ENCODE data around the gene AGPAT2. TPM values are rescaled to one million over a fixed set of nuclear protein-coding genes. Genes with fewer than 3 reads are reported as not detected.

AGPAT2 gene
- total RNA-seq, 1 experiment from 2014 or later = 77.9 TPM

DNA sequence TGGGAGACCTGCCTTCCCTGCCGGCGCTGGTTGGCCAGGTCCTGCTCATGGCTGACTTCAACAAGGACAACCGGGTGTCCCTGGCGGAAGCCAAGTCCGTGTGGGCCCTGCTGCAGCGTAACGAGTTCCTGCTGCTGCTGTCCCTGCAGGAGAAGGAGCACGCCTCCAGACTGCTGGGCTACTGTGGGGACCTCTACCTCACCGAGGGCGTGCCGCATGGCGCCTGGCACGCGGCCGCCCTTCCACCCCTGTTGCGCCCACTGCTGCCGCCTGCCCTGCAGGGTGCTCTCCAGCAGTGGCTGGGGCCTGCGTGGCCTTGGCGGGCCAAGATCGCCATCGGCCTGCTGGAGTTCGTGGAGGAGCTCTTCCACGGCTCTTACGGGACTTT, 35.7 kb upstream of the AGPAT2 start:
- DNase-seq (ENCODE audit: low read depth, low spot score) (no peak), ATAC-seq (peak; percentile 56)
- H3K4me1 ChIP-seq (ENCODE audit: control insufficient read depth, insufficient read depth, low read length) = peaks cover 38% of the 10 kb centered on the region
- ChIA-PET CTCF (no interaction called here), POLR2A (no interaction called here)
- no TSS peak for BruUV-seq (replicated peaks)
- TF ChIP-seq, protein P1, sequence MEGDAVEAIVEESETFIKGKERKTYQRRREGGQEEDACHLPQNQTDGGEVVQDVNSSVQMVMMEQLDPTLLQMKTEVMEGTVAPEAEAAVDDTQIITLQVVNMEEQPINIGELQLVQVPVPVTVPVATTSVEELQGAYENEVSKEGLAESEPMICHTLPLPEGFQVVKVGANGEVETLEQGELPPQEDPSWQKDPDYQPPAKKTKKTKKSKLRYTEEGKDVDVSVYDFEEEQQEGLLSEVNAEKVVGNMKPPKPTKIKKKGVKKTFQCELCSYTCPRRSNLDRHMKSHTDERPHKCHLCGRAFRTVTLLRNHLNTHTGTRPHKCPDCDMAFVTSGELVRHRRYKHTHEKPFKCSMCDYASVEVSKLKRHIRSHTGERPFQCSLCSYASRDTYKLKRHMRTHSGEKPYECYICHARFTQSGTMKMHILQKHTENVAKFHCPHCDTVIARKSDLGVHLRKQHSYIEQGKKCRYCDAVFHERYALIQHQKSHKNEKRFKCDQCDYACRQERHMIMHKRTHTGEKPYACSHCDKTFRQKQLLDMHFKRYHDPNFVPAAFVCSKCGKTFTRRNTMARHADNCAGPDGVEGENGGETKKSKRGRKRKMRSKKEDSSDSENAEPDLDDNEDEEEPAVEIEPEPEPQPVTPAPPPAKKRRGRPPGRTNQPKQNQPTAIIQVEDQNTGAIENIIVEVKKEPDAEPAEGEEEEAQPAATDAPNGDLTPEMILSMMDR (IDR thresholded peaks at IDR 0.05) = no peak
- TF ChIP-seq, protein P2, sequence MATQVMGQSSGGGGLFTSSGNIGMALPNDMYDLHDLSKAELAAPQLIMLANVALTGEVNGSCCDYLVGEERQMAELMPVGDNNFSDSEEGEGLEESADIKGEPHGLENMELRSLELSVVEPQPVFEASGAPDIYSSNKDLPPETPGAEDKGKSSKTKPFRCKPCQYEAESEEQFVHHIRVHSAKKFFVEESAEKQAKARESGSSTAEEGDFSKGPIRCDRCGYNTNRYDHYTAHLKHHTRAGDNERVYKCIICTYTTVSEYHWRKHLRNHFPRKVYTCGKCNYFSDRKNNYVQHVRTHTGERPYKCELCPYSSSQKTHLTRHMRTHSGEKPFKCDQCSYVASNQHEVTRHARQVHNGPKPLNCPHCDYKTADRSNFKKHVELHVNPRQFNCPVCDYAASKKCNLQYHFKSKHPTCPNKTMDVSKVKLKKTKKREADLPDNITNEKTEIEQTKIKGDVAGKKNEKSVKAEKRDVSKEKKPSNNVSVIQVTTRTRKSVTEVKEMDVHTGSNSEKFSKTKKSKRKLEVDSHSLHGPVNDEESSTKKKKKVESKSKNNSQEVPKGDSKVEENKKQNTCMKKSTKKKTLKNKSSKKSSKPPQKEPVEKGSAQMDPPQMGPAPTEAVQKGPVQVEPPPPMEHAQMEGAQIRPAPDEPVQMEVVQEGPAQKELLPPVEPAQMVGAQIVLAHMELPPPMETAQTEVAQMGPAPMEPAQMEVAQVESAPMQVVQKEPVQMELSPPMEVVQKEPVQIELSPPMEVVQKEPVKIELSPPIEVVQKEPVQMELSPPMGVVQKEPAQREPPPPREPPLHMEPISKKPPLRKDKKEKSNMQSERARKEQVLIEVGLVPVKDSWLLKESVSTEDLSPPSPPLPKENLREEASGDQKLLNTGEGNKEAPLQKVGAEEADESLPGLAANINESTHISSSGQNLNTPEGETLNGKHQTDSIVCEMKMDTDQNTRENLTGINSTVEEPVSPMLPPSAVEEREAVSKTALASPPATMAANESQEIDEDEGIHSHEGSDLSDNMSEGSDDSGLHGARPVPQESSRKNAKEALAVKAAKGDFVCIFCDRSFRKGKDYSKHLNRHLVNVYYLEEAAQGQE (IDR thresholded peaks at IDR 0.05; ENCODE audit: insufficient read depth in 1 of 2, low read depth in 2 of 2, low read length in 1 of 2) = 0 out of 4 replicates have a peak, but pooled peaks of 1 of the 2 experiments have one; percentile 4
- TF ChIP-seq POLR2AphosphoS5 (IDR thresholded peaks at IDR 0.05; ENCODE audit: low read depth, low read length) (peak; percentile 49; the same call in 1 of the 2 replicates), TCF7L2 (IDR thresholded peaks at IDR 0.05; ENCODE audit: low read depth, low read length) (no peak), SIN3A (IDR thresholded peaks at IDR 0.05; ENCODE audit: borderline replicate concordance, insufficient read depth, low read depth, low read length) (0 out of 2 replicates have a peak, but pooled peaks have one; percentile 41)
- H3K27me3 ChIP-seq (ENCODE audit: control insufficient read depth, insufficient read depth, low read length) = no peaks in the 10 kb centered on the region
- no peak overlapping the region for H3K4me3 ChIP-seq (ENCODE audit: low read depth in 2 of 2, low read length in 2 of 2)
- no peak overlapping the region for H3K27ac ChIP-seq (ENCODE audit: low read length)
- intact Hi-C loops (cut with micrococcal nuclease; ENCODE audit: unreplicated experiment) = no loop called here
- no peaks in the 10 kb centered on the region for H3K9me3 ChIP-seq (ENCODE audit: control insufficient read depth, insufficient read depth, low read depth, low read length)
- peaks cover 14% of the 10 kb centered on the region for H3K36me3 ChIP-seq (ENCODE audit: control insufficient read depth, insufficient read depth, low read length)
- in situ Hi-C loops (cut with HindIII; ENCODE audit: low pct_unique_long_range_greater_than_20kb, low sequenced_read_pairs) = no loop called here

DNA sequence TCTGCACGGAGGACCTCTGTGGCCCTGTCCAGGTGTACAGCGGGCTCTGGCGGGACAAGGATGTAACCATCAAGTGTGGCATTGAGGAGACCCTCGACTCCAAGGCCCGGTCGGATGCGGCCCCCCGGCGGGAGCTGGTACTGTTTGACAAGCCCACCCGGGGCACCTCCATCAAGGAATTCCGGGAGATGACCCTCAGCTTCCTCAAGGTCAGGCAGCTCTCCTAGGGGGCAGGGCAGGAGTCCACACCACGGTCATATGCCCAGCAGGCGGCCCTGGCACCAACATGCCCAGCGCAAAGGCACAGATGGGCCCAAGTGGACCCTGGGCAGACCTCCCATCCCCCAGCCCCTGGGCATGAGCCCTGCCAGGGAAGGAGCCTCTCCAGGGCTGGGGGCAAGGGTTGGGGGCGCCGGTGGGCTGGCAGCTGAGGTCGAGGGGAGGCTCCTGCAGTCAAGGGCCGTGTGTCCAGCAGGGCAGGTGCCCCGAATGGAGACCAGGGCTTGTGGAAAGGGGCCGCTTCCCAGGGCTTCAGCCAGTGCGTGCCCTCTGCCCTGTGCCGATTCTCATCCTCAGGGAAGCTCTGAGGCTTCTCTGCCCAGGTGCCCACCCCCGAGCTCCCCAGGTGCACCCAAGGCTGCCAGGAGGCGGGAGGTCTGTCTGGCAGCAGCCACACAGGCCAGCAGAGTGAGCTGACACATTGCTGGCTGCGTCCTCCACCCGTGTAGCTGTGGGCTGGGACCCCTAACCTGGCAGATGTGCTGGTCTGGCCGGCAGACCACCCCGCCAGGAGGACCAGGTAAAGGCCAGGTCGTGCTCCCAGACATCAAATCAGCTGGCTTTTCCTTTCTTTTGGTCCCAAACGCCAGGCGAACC, 35.1 kb upstream of the AGPAT2 start:
- intact Hi-C loops (cut with micrococcal nuclease; ENCODE audit: unreplicated experiment) = no loop called here

More for the DNA sequence above, 35.1 kb upstream of the AGPAT2 start:
- TF ChIP-seq, protein P2 (IDR thresholded peaks at IDR 0.05; ENCODE audit: insufficient read depth in 1 of 2, low read depth in 2 of 2, low read length in 1 of 2) = no peak
- TF ChIP-seq POLR2AphosphoS5 (IDR thresholded peaks at IDR 0.05; ENCODE audit: low read depth, low read length) (no peak), SIN3A (IDR thresholded peaks at IDR 0.05; ENCODE audit: borderline replicate concordance, insufficient read depth, low read depth, low read length) (no peak), TCF7L2 (IDR thresholded peaks at IDR 0.05; ENCODE audit: low read depth, low read length) (no peak)
- TF ChIP-seq, protein P1 (IDR thresholded peaks at IDR 0.05) = no peak
- DNase-seq (ENCODE audit: low read depth, low spot score) (no peak), ATAC-seq (peak; percentile 30)
- H3K4me1 ChIP-seq (ENCODE audit: control insufficient read depth, insufficient read depth, low read length) = peaks cover 38% of the 10 kb centered on the region
- no TSS peak for BruUV-seq (replicated peaks)
- in situ Hi-C loops (cut with HindIII; ENCODE audit: low pct_unique_long_range_greater_than_20kb, low sequenced_read_pairs) = no loop called here
- H3K36me3 ChIP-seq (ENCODE audit: control insufficient read depth, insufficient read depth, low read length) = peaks cover 9% of the 10 kb centered on the region
- H3K27me3 ChIP-seq (ENCODE audit: control insufficient read depth, insufficient read depth, low read length) = no peaks in the 10 kb centered on the region
- no peak overlapping the region for H3K27ac ChIP-seq (ENCODE audit: low read length)
- no peak overlapping the region for H3K4me3 ChIP-seq (ENCODE audit: low read depth in 2 of 2, low read length in 2 of 2)
- ChIA-PET CTCF (interaction anchor here (0.7 kb wide), 1 partner anchor 28 kb away, joined by 3 read pairs; no protein-coding TSS in a partner anchor), POLR2A (no interaction called here)
- no peaks in the 10 kb centered on the region for H3K9me3 ChIP-seq (ENCODE audit: control insufficient read depth, insufficient read depth, low read depth, low read length)
